Transverse colon (tissue), 3 donors: ENCODE measurements around the gene RAPGEF5.

Experiments used
- POLR2A ChIP-seq: fragments of 450-650 bp; IDR thresholded peaks from one replicate; pipeline ENCODE4 v1.6.1; 2016; ENCODE audit warnings: antibody characterized with exemption, mild to moderate bottlenecking, moderate library complexity
- TF ChIP-seq, protein P1 (sequence below), 5 experiments: fragments of 200-600 bp in 3 of 5; fragments of 450-650 bp in 2 of 5; sonication (generic) in 3 of 5; IDR thresholded peaks; 1 replicate in 2 of 5; 2 replicates in 3 of 5; pipeline ENCODE4 v1.5.1; 2016 to 2017; ENCODE audit warnings: antibody characterized with exemption in 5 of 5, inconsistent platforms in 3 of 5, mild to moderate bottlenecking in 2 of 5, moderate library complexity in 1 of 5

DNA sequence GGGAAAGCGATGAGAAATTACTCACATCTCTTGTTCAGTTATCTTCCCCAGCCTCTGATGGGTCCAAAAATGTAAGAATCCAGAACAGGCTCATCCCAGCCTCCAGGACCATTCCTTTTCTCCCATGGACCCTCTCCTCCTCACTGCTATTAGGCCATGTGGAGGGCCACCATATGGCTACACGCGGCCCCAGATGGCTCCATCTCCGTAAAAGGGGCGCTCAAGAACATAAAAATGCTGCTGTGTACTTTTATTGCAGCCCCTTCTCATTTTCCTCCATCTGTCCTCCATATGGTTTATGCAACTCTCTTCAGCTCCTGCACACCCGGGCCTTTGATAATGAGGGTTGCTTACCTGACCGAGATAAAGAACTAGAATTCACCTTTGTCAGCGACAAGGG is 166.2 kb downstream of the RAPGEF5 start:
- no peak for TF ChIP-seq POLR2A
- TF ChIP-seq, protein P1, sequence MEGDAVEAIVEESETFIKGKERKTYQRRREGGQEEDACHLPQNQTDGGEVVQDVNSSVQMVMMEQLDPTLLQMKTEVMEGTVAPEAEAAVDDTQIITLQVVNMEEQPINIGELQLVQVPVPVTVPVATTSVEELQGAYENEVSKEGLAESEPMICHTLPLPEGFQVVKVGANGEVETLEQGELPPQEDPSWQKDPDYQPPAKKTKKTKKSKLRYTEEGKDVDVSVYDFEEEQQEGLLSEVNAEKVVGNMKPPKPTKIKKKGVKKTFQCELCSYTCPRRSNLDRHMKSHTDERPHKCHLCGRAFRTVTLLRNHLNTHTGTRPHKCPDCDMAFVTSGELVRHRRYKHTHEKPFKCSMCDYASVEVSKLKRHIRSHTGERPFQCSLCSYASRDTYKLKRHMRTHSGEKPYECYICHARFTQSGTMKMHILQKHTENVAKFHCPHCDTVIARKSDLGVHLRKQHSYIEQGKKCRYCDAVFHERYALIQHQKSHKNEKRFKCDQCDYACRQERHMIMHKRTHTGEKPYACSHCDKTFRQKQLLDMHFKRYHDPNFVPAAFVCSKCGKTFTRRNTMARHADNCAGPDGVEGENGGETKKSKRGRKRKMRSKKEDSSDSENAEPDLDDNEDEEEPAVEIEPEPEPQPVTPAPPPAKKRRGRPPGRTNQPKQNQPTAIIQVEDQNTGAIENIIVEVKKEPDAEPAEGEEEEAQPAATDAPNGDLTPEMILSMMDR (IDR thresholded peaks at IDR 0.05) = no peak
